Skeletal muscle cell (primary cell): ENCODE measurements around the gene CASKIN2.
"Not testable (repeated sequence)": the region's sequence is repeated elsewhere in the genome, so short reads cannot be mapped to it uniquely, and the experiment has no call there.

Source experiments
- DNase-seq: peaks from one replicate; pipeline ENCODE4 v3.0.0-alpha.2; 2010; ENCODE audit warnings: low read depth
- H3K4me3 ChIP-seq: 2 replicates; pipeline ENCODE4 v1.5.1; 2011; ENCODE audit warnings: low read depth, mild to moderate bottlenecking, control low read depth, low read length, moderate library complexity

CASKIN2 gene

DNA sequence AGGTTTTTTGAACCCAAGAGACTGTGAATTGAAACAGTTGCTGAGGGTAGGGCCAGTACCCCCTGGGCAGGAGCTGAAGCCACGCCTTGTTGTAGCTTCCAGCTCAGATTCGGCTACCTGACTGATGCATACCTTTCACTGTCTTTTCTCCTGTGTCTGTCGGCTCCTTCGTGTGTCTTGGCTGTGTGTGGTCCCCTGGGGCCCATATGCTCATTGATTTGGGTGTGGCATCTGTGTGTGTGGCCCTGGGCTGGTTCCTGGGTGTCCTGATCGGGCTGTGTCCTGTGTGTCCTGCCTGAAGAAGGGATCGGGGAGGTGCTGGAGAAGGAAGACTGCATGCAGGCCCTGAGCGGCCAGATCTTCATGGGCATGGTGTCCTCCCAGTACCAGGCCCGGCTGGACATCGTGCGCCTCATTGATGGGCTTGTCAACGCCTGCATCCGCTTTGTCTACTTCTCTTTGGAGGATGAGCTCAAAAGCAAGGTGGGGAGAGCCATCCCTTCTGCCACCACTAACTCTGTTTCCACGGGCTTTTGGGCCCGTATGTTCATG is 20.9 kb downstream of the CASKIN2 start:
- DNase-seq: no peak
- H3K4me3 ChIP-seq: no peak overlapping the region

DNA sequence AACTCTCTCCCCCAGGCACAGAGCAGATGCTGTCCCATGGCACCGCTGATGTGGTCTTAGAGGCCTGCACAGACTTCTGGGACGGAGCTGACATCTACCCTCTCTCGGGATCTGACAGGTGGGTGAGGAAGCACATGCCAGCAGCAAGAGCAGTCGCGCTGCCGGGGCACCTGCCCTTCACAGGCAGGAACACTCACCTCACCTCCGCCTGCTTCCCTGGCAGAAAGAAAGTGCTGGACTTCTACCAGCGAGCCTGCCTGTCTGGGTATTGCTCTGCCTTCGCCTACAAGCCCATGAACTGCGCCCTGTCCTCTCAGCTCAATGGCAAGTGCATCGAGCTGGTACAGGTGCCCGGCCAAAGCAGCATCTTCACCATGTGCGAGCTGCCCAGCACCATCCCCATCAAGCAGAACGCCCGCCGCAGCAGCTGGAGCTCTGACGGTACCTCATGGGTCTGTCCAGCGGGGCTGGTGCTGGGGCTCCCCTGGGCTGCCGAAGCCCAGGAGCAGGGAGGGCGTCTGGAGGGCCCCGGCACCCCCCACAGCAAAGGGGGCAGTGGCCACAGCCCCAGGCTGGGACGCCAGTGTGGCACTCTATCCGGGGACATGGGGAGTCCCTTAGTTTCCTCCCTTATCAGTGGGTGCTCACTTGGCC is 21.7 kb downstream of the CASKIN2 start:
- no peak for DNase-seq
- H3K4me3 ChIP-seq: no peak overlapping the region

DNA sequence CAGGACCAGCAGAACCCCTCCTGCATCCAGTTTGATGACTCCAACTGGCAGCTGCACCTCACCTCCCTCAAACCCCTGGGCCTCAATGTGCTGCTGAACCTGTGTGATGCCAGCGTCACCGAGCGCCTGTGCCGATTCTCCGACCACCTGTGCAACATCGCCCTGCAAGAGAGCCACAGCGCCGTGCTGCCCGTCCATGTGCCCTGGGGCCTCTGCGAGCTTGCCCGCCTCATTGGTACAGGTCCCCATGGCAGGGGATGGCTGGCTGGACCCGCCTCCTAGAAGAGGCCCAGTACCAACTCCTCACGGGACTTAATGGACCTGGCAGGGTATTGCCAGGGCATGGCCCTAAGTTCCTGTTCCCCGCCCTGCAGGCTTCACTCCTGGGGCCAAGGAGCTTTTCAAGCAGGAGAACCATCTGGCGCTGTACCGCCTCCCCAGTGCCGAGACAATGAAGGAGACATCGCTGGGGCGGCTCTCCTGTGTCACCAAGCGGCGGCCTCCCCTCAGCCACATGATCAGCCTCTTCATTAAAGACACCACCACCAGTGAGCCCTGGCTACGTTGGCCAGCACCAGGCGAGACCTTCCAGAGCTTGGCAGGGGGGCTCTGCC is 22.7 kb downstream of the CASKIN2 start:
- DNase-seq: no peak
- H3K4me3 ChIP-seq: no peak overlapping the region

DNA sequence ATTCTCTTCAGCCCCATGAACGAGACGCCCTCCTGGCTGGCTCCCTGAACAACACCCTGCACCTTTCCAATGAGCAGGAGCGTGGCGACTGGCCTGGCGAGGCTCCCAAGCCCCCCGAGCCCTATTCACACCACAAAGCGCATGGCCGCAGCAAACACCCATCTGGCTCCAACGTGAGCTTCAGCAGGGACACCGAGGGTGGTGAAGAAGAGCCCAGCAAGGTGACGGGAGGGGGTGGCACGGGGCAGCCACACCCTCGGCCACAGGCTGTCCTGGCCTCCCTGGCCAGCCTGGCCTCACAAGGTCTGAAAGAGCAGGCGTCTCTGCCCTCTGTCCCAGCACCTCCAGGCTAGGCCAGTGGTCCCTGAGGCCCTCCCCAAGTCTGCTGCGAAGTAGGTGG is 23.7 kb downstream of the CASKIN2 start:
- H3K4me3 ChIP-seq: no peak overlapping the region
- no peak for DNase-seq

DNA sequence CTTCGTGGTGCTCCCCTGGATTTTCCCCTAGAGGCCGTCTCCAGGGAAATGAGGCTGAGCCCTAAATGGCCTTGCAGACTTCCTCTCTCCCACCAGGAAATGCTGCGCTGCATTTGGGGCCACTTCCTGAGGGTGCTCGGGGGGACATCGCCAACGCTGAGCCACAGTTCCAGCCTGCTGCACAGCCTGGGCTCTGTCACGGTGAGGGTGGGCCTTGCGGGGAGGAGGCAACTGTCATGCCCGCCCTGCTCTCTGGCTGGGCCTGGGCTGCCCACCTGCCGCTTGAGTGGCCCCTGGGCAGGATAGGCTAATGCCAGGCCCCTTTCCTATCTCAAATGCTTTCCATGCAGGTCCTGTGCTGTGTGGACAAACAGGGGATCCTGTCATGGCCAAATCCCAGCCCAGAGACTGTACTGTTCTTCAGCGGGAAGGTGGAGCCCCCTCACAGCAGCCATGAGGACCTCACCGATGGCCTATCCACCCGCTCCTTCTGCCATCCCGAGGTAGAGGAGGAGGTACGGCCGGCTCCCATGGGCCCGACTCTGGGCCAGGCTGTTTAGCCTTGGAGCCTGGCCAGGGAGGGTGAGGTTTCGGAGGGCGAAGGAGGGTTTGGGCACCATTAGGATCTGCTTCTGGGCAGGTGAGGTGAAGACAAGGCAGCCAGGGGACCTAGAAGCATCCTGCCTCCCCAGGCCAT is 24.2 kb downstream of the CASKIN2 start:
- DNase-seq: no peak
- H3K4me3 ChIP-seq: no peak overlapping the region

DNA sequence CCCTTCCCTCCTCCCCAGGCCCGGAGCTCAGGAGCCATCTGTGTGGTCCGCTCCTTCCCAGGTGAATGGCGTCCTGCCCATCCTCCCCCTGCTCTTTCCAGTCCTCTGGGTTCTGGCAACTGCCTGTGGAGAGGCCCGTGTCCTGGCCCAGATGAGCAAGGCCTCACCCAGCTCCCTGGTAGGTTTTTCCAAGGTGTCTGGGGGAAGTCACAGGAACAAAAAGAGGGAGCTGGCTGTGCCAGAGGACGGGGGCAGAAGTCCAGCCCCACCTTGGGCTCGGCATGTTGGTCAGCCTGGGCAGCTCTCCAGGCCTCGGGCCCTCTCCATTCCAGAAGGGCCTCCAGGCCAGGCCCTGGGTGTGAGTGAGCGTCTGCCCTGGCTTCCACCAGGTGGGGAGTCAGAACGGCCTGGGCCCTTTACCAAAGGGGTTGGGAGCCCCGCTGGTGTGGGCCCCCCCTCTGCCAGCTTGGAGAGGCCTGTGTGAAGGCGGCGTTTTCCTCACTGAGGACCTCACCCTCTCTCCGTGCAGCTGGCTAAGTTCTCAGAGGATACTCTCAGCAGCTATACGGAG is 25.1 kb downstream of the CASKIN2 start:
- no peak overlapping the region for H3K4me3 ChIP-seq
- DNase-seq: no peak

DNA sequence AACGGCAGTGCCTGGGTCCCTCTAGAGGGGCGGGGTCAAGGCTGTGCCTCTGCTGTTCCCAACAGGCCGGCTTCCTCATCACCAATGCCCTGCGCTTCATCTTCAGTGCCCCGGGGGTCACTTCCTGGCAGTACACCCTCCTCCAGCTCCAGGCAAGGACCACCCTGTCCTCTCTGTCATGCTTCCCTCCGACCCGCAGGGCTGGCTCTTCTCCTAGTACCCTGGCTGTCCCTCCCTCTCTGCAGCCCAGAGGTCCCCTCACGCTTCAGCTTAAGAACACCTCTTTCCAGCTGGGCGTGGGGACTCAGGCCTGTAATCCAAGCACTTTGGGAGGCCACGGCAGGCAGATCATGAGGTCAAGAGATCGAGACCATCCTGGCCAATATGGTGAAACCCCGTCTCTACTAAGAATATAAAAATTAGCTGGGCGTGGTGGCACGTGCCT is 25.8 kb downstream of the CASKIN2 start:
- H3K4me3 ChIP-seq: no peak overlapping the region
- DNase-seq: no peak

DNA sequence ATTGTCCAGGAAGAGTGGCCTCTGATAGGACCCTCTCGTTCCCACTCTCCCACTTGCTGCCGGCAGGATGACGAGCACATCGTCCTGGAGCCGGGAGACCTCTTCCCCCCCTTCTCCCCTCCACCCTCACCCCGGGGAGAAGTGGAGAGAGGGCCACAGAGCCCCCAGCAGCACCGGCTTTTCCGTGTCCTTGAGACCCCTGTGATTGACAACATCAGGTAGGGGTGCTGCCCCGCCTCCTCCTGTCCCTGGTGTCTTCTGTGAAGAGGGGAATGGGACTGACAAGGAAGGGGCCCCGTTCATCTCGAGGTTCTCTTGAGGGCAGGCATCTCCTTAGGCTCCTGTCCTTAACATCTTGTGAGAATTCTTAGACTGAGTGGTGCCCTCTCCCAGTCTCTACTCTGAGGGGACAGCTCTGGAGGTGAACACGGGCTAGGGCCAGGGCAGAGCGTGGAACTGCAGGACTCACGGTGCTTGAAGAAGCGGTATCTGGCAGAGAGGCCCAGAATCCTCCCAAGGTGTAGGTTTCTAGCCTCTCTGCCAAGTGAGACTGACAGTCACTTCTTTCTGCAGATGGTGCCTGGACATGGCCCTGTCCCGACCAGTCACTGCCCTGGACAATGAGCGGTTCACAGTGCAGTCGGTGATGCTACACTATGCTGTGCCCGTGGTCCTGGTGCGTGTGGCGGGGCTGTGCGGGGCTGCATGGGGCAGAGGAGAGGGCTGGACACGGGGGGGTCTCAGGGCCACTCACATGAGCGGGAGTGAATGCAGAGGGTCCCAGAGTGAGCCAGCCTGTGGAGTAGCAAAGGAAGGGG is 26.4 kb downstream of the CASKIN2 start:
- H3K4me3 ChIP-seq: no peak overlapping the region
- no peak for DNase-seq

DNA sequence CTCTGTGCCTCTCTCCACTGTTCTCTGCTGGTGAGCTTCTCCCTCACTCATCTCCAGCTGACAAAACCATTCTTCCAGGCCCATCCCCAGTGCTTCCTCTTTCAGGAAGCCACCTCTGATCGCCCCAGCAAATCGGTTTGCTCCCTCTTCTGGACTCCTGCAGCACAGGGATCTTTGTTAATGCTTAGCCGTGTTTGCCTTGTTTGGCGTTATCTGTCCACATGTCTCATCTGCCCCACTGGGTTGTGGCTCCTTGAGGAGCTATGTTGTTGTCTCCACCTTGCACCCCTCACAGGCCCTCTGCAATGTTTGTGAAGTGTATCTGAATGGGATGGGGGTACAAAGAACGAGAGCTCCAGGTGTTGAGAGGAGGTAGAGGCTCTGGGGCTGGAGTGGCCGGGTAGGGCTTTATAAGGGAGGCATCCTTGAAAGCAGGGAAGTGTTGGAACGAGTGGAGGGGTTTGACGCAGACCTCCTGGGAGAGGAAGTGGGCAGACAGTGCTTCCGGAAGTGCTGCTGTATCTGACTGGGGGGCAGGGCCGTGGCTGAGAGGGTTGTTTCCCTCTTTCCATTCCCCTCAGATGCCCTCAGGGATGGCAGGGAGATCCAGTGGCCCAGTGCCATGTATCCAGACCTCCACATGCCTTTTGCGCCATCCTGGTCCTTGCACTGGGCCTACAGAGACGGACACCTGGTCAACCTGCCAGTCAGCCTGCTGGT is 27.8 kb downstream of the CASKIN2 start:
- no peak overlapping the region for H3K4me3 ChIP-seq
- DNase-seq: no peak

DNA sequence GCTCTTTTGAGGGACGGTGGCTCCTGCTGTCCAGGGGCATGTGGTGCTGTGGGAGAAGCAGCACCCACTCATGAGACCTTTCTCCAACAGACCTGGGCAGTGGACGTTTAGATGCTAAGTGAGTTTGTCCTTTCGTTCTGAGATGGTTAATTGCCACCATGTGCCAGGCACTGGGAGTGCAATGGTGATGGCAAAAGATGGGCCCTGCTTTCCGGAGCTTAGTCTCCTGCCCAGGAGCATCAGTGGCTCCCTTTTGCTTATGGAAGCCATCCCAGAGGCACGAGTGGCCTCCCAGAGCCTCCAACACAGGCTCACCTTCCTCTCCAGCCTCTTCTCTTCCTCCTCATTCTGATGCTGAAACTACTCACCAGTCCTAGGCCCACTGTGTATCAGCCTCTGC is 28.4 kb downstream of the CASKIN2 start:
- no peak for DNase-seq

DNA sequence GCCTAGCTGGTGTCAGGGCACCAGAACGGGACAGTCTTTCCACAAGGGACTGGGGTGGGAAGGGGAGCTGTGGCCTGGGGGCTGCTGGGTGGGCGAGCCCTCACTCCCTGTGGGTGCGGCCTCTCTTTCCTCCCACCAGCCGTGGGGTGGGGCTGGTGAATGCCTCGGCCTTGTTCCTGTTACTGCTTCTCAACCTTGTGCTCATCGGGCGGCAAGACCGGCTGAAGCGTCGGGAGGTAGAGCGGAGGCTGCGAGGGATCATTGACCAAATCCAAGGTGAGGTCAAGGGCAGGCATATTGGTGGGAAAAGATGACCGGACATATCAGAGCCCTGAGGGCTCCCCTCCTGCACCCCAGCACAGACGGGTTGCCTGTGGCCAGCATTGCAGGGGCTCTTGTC is 29.2 kb downstream of the CASKIN2 start:
- H3K4me3 ChIP-seq: no peak overlapping the region

More for the DNA sequence above, 28.4 kb downstream of the CASKIN2 start:
- no peak overlapping the region for H3K4me3 ChIP-seq

DNA sequence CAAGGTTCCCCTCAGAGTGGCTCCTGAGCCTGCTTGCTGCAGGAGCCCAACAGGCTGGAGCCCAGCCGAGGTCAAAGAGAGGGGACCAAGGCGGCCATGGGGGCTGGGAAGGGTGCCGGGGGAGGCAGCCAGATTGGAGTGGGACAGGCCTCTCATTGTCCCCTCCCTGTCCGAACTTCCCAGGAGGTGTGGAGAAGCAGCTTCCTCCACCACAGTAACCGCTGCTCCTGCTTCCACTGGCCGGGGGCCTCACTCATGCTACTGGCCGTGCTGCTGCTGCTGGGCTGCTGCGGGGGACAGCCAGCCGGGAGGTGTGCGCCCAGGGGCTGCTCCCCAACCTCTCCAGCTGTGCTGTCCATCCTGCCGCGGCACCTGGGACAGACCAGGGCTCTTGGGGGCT is 29.6 kb downstream of the CASKIN2 start:
- no peak for DNase-seq
- no peak overlapping the region for H3K4me3 ChIP-seq

More for the DNA sequence above, 29.2 kb downstream of the CASKIN2 start:
- DNase-seq: no peak

DNA sequence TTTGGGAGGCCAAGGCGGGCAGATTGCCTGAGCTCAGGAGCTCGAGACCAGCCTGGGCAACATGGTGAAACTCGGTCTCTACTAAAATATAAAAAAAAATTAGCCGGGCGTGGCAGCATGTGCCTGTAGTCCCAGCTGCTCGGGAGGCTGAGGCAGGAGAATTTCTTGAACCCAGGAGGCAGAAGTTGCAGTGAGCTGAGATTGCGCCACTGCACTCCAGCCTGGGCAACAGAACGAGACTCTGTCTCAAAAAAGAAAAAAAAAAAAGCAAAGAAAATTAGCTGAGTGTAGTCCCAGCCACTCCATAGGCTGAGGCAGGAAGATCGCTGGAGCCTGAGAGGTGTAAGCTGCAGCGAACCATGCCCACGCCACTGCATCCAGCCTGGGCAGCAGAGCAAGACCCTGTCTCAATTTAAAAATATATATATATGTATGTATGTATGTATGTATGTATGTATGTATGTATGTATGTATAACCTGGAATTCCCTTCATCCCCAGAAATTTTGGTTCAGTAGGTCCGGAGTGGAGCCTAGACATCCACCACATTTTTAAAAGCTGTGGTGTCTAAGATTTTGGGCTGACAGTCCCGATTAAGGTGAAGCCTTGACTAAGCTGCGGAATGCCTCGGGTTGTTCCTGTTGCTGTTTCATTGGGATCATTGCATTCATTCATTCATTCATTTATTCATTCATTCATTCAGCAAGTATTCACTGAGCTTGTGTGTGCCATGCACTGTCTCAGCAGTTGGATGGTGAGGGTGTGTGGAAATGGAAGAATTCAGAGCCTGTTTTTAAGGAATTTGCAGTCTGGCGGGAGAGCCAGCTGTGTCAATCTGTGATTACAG is 33.0 kb downstream of the CASKIN2 start:
- no peak overlapping the region for H3K4me3 ChIP-seq

DNA sequence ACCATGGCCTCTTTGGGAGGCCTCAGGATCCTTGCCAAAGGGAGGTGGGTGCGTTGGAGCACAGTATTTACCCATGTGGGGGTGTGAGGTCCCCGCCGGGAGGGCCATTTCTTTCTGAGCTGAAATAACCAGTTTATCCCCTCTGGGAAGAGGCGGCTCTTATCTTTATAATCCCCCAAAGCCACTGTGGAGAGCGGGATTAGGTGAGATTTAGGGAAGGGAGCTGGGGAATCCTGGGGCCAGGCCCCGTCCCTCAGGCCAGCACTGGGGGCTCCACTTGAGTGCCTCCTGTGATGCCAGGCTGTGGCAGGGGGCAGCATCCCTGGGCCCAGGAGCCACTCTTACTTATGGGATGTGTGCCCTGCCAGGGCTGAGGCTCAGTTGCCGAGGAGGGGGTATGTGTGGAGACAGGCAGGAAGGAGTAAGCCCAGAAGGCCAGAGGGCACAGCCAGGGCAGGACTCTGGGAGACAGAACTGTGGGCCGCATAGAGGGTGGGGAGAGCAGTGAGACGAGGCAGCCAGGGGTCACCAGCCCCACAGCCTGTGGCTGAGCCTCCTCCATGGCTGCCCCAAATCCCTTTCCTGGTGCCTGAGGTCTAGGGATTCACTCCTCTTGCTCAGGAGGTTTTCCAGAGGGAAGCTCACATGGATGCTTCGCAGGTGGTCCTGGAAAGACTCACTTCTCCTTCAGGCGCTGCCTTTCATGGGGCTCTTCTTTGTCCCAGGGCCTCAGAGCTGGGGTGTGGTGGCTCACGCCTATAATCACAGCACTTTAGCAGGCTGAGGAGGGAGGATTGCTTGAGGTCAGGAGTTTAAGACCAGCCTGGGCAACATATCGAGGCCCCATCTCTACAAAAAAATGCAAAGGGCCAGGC is 33.9 kb downstream of the CASKIN2 start:
- no peak for DNase-seq
- H3K4me3 ChIP-seq: no peak overlapping the region

More for the DNA sequence above, 33.0 kb downstream of the CASKIN2 start:
- DNase-seq: no peak

DNA sequence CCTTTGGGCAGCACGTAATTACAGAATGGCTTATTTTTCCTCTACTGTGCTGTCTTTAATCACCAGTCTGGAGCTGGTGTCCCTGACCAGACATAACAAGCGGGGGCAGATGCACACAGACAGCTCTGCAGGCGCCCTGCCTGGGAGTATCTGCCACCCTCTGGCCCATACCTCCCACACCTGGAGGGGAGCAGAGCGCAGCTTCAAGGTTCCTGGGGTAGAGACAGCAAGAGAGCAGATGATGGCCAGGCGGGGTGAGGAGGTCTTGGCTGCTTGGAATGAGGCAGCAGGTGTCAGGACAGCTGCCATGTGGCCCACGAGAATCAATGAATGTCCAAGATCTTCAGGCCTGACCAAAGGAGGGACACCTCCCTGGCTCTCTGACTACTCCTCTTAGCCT is 35.1 kb downstream of the CASKIN2 start:
- H3K4me3 ChIP-seq: no peak overlapping the region
- no peak for DNase-seq

DNA sequence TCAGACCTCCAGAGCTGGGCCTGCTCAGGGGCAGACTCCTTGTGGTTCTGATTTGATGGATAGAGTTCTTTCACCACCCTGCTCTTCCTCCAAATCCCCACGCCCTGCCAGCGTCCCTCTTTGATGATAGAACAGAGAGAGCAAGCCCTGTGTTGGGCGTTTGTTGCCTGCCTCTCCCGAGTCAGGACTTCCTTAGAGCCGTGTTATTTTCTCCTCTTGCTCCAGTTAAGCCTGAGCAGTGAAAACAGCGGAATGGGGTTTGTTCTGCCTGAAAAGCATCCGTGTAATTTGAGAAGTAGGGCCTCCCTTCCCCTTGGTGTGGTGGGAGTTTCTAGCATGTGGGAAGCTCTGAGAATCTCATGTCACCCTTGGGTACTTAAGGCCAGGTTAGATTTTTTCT is 36.8 kb downstream of the CASKIN2 start:
- no peak overlapping the region for H3K4me3 ChIP-seq
- DNase-seq: no peak

DNA sequence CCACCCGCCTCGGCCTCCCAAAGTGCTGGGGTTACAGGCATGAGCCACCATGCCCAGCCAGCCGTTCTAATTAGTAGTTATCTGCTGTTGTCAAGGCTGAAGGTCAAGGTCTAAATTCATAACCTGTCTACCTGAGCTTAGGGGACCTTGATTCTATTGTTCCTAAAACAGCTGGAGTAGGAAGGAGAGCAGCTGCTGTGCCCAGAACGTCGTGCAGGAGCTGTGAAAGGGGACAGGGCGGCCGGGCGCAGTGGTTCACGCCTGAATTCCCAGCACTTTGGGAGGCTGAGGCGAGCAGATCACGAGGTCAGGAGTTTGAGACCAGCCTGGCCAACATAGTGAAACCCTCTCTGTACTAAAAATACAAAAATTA is 37.9 kb downstream of the CASKIN2 start:
- not testable (repeated sequence) for DNase-seq, H3K4me3 ChIP-seq
